ENCODE measurements around the gene CTBP2.
"Not testable (repeated sequence)": the region's sequence is repeated elsewhere in the genome, so short reads cannot be mapped to it uniquely, and the experiment has no call there.

CTBP2 gene

GRCh38 chr10:125189162-125189561, 28.8 kb upstream of the CTBP2 start:
- Histone ChIP-seq H3K4me3 (ENCODE audit: low read depth, low read length) (no peak overlapping the region), H3K27me3 (no peaks in the 10 kb centered on the region), H3K36me3 (no peaks in the 10 kb centered on the region), H3K4me1 (no peaks in the 10 kb centered on the region), H3K9me3 (no peaks in the 10 kb centered on the region)
- no peak for DNase-seq
- no peak for TF ChIP-seq CTCF (IDR thresholded peaks at IDR 0.05; ENCODE audit: low read depth, low read length)

DNA sequence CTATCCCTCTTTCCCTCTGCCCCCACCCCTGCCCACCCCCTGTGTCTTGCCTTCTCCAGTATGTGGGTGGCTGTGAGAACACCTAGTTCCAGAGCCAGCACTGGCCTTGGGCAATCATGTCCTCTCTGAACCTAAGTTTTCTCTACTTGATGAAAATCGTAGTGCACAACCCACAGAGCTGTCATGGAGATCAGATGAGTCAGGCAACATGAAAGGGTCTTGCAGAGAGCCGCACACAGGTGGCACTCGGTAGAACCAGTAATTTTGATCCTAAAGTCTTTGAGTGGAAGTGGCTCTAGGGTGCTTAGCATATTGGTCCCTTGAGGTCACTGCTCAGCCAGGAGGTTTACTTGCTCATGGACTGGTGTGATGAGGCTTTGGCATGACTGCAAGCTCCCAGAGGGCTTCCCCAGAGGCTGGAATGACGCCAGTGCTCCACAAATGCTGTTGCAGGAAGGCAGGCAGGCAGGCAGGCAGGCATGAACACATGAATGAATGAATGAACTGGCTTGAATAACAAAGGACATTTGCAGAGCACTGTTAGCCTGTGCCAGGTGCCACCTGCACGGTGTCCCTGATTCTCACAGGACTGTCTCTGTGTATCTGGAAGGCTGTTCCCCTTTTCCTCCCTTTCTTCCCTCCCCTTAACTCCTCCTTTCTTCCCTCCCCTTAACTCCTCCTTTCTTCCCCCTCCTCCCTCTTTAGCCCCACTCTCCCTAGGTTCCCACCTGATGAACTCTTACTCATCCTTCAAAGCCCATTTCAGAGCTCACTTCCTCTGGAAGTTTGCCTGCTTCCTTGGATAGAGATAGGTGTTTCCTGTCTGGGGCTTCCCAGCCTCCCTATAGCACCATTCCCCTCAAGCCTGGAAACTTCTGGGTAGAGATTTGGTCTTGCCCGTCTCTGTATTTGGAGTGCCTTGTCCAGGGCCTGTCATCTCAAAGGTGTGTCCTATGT, 27.2 kb upstream of the CTBP2 start:
- TF ChIP-seq CTCF (IDR thresholded peaks at IDR 0.05; ENCODE audit: low read depth, low read length): no peak
- Histone ChIP-seq H3K27me3 (no peaks in the 10 kb centered on the region), H3K36me3 (no peaks in the 10 kb centered on the region), H3K4me1 (no peaks in the 10 kb centered on the region), H3K9me3 (no peaks in the 10 kb centered on the region), H3K4me3 (ENCODE audit: low read depth, low read length) (no peak overlapping the region)
- DNase-seq: no peak

GRCh38 chr10:125186431-125187170, 26.2 kb upstream of the CTBP2 start:
- H3K4me1 ChIP-seq: no peaks in the 10 kb centered on the region
- no peak overlapping the region for H3K4me3 ChIP-seq (ENCODE audit: low read depth, low read length)
- H3K9me3 ChIP-seq: no peaks in the 10 kb centered on the region
- no peaks in the 10 kb centered on the region for H3K36me3 ChIP-seq
- DNase-seq: no peak
- TF ChIP-seq CTCF (IDR thresholded peaks at IDR 0.05; ENCODE audit: low read depth, low read length): no peak
- H3K27me3 ChIP-seq: no peaks in the 10 kb centered on the region

DNA sequence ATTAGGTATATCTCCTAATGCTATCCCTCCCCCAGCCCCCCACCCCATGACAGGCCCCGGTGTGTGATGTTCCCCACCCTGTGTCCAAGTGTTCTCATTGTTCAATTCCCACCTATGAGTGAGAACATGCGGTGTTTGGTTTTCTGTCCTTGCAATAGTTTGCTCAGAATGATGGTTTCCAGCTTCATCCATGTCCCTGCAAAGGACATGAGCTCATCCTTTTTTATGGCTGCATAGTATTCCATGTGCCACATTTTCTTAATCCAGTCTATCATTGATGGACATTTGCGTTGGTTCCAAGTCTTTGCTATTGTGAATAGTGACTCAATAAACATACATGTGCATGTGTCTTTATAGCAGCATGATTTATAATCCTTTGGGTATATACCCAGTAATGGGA, 18.7 kb upstream of the CTBP2 start:
- not testable (repeated sequence) for H3K4me1 ChIP-seq; H3K27me3 ChIP-seq; H3K9me3 ChIP-seq; H3K4me3 ChIP-seq (ENCODE audit: low read depth, low read length); DNase-seq; H3K36me3 ChIP-seq

DNA sequence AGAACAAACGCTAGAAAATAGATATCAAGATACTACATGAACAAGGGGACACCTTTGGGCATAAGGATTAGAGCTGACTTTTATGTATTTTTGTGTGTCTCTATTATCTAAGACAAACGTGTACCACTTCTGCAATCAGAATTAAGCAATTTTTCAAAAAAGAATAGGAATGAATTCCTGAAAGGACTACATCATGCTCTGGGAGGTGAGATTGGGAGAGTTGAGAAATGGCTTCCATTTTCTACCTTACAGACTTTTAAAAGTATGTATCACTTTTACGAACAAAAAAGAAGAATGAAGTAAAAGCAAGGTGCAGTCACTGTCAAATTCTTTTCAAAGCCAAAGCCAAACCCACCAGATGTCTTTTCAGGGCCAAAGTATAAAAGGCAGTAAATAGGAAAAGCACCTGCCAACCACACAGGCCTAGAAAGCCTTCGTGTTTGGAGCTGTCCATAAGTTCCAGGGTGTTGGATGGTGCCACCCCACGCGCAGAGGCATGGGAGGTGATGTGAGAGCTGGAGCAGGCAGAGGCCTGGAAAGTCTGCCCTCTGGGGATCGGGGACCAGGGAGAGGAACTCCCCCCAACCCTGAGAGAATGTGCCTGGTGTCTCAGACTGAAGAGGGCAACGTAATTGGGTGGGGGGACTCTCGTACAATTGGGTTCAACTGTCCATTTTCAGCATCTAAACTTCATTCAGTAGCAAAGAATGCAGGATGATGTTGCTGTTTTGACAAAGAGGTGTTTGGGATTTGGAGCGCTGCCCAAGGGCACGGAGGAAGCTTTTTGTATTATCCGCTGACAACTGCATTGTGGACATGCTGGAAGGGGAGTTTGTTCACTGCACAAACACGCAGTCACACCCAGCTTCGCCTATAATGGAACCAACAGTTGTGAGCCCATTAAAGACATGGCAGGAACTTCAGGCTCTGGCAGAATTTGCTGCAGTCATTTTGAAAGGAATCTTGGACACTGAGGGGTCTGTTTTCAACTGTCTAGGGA, 17.6 kb upstream of the CTBP2 start:
- no peak overlapping the region for H3K4me3 ChIP-seq (ENCODE audit: low read depth, low read length)
- no peak for TF ChIP-seq CTCF (IDR thresholded peaks at IDR 0.05; ENCODE audit: low read depth, low read length)
- no peaks in the 10 kb centered on the region for H3K9me3 ChIP-seq
- no peaks in the 10 kb centered on the region for H3K36me3 ChIP-seq
- H3K27me3 ChIP-seq: no peaks in the 10 kb centered on the region
- DNase-seq: no peak
- H3K4me1 ChIP-seq: no peaks in the 10 kb centered on the region

DNA sequence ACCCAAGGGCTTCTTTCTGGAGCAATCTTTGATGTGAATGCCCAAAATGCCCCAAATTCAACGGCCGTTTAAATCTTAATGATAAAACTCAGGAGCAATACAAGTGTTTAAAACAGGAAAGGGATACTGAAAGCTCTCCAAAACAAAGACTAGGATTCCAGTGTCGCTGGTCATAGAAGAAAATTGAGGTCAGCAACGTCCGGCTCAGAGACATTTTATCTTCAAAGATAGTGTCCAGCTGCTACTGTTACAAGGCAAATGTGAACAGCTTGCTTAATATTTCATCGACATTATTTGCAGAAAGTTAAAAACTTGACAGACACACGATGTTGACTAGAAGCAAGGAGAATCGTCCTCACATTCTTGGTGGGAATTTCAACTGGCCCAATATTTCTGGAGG, 15.4 kb upstream of the CTBP2 start:
- no peaks in the 10 kb centered on the region for H3K27me3 ChIP-seq
- no peaks in the 10 kb centered on the region for H3K36me3 ChIP-seq
- no peaks in the 10 kb centered on the region for H3K4me1 ChIP-seq
- no peaks in the 10 kb centered on the region for H3K9me3 ChIP-seq
- DNase-seq: no peak
- H3K4me3 ChIP-seq (ENCODE audit: low read depth, low read length): no peak overlapping the region
- no peak for TF ChIP-seq CTCF (IDR thresholded peaks at IDR 0.05; ENCODE audit: low read depth, low read length)
